Coronary artery (tissue), 2 donors: Measurements from ENCODE around the gene TSKS.

Experiments used
- DNase-seq: peaks from one replicate; pipeline ENCODE4 v3.0.0-alpha.2; 2017; ENCODE audit warnings: low spot score
- H3K27ac ChIP-seq, 2 donors: fragments of 200-600 bp; sonication (generic); one replicate each; pipeline ENCODE4 v1.5.1; 2016 to 2019
- H3K4me3 ChIP-seq: fragments of 200-600 bp; sonication (generic); 2 replicates; pipeline ENCODE4 v1.5.1; 2016; ENCODE audit warnings: mild to moderate bottlenecking, moderate library complexity
- TF ChIP-seq, protein P1 (sequence below): fragments of 200-600 bp; sonication (generic); IDR thresholded peaks from one replicate; pipeline ENCODE4 v1.5.1; 2019; ENCODE audit warnings: antibody characterized with exemption

Gene TSKS

DNA sequence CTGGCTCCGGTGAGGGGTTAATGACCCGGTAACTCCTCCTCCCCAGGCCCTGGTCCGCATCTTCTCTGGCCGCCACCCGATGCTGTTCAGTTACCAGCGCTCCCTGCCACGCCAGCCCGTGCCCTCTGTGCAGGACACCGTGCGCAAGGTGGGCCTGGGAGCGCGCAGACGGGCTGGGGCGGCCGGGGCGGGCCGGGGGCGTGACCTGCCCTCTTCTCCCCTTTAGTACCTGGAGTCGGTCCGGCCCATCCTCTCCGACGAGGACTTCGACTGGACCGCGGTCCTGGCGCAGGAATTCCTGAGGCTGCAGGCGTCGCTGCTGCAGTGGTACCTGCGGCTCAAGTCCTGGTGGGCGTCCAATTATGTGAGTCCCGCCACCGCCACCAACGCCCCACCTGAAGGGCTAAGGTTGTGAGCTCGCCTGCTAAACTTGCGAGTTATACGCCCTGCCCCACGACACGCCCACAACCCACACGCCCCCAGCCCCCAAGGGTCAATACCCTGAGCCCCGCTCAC lies 61.8 kb downstream of the TSKS start:
- H3K4me3 ChIP-seq: no peak overlapping the region
- TF ChIP-seq, protein P1, sequence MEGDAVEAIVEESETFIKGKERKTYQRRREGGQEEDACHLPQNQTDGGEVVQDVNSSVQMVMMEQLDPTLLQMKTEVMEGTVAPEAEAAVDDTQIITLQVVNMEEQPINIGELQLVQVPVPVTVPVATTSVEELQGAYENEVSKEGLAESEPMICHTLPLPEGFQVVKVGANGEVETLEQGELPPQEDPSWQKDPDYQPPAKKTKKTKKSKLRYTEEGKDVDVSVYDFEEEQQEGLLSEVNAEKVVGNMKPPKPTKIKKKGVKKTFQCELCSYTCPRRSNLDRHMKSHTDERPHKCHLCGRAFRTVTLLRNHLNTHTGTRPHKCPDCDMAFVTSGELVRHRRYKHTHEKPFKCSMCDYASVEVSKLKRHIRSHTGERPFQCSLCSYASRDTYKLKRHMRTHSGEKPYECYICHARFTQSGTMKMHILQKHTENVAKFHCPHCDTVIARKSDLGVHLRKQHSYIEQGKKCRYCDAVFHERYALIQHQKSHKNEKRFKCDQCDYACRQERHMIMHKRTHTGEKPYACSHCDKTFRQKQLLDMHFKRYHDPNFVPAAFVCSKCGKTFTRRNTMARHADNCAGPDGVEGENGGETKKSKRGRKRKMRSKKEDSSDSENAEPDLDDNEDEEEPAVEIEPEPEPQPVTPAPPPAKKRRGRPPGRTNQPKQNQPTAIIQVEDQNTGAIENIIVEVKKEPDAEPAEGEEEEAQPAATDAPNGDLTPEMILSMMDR: no peak
- DNase-seq: no peak
- H3K27ac ChIP-seq: no peak overlapping the region

DNA sequence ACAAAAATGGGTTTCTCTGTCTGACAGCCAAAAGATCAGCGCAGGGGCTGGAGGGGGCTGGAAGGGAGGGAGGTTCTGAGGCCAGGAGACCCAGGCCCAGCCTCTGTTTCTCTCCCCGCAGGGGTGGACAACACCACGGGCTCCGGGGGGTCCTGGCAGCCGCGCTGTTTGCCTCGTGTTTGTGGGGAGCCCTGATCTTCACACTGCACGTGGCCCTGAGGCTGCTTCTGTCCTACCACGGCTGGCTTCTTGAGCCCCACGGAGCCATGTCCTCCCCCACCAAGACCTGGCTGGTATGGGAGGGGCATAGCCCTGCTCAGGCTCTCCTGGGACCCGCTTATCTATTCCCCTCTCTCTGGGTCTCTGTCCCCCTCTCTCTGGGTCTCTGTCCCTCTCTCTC lies 62.5 kb downstream of the TSKS start:
- Histone ChIP-seq H3K27ac (no peak overlapping the region), H3K4me3 (no peak overlapping the region)
- TF ChIP-seq, protein P1: no peak
- no peak for DNase-seq

DNA sequence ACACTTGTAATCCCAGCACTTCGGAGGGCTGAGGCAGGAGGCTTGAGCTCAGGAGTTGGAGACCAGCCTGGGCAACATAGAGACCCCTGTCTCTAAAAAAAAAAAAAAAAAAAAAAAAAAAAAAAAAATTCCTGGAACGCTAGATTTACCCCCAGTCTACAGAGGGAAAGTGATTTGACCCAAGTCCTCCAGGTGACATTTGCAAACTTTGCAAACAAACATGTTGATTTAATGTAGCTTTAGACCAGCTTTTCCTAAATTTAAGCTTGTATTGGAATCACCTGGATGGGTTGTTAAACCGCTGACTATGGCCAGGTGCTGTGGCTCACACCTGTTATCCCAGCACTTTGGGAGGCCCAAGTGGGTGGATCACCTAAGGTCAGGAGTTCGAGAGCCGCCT lies 63.7 kb downstream of the TSKS start:
- DNase-seq: no peak
- TF ChIP-seq, protein P1: no peak
- Histone ChIP-seq H3K4me3 (no peak overlapping the region), H3K27ac (no peak overlapping the region)

DNA sequence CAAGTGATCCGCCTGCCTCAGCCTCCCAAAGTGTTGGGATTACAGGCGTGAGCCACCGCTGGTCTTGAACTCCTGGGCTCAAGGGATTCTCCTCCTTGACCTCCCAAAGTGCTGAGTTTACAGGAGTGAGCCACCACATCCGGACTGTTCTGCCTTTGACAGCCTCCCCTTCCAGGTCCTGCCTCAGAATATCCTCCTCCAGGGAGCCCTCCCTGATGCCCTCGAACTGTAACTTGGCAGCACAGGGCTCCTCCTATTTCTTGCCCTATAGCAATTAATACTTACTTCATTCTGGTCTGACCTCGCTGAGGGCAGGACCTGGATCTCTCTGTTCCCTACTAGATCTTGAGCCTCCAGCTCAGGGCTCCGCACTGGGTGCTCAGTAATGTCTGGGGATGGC lies 66.2 kb downstream of the TSKS start:
- no peak for DNase-seq
- no peak overlapping the region for H3K4me3 ChIP-seq
- TF ChIP-seq, protein P1: no peak
- H3K27ac ChIP-seq: no peak overlapping the region

DNA sequence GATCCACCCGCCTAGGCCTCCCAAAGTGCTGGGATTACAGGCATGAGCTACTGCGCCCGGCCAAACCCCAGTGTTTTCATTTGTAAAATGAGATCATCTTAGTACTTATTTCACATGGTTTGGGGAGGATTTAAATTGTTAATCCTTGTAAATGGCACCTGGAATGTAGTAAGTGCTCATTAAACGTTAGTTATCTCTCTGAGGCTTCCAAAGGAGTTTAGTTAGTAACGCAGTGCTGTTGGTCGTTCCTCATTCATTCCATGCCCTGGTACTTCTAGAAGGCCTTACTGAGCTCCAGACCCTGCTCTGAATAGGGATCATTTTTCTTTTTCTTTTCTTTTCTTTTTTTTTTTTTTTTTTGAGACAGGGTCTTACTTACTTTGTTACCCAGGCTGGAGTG lies 67.0 kb downstream of the TSKS start:
- no peak for DNase-seq
- TF ChIP-seq, protein P1: no peak
- H3K4me3 ChIP-seq: no peak overlapping the region
- no peak overlapping the region for H3K27ac ChIP-seq

DNA sequence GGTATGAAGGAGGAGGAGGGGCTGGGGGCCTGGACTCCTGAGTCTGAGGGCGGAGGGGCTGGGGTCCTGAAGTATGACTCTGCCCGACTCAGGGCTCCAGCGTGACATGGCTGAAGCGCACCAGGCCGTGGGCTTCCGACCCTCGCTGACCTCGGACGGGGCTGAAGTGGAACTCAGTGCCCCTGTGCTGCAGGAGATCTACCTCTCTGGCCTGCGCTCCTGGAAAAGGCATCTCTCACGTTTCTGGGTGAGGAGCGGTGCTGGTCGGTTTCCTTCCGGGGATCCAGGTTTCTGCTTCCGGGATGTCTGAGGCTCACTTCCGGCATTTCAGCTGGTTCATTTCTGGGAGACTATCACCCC lies 71.0 kb downstream of the TSKS start:
- Histone ChIP-seq H3K4me3 (no peak overlapping the region), H3K27ac (no peak overlapping the region)

More for the DNA sequence above, 71.0 kb downstream of the TSKS start:
- TF ChIP-seq, protein P1: no peak
- no peak for DNase-seq
